Left lung (tissue), 10 donors: ENCODE measurements around the gene CENPV. TPM values are rescaled to one million over a fixed set of nuclear protein-coding genes. Genes with fewer than 3 reads are reported as not detected.
A peak's percentile ranks its signal among the peaks of the same experiment; 100 is the strongest.

Source experiments
- ATAC-seq: fragments of 200-7000 bp; cut with Tn5 transposase; one replicate; pipeline ENCODE4 v1.9.1; 2020; ENCODE audit warnings: moderate library complexity
- DNase-seq, 4 donors: peaks; one replicate each; pipeline ENCODE4 v3.0.0-alpha.2; 2013 to 2020
- H3K27ac ChIP-seq, 2 donors: fragments of 200-600 bp; sonication (generic) in 1 of 2; one replicate each; pipeline versions ENCODE4 v1.5.0 to v1.8.0; 2020 to 2021
- H3K27me3 ChIP-seq, 2 donors: fragments of 200-600 bp; sonication (generic) in 1 of 2; one replicate each; pipeline versions ENCODE4 v1.5.0 to v1.8.0; 2020 to 2021
- H3K36me3 ChIP-seq, 2 donors: fragments of 200-600 bp; sonication (generic) in 1 of 2; one replicate each; pipeline versions ENCODE4 v1.5.0 to v1.8.0; 2020 to 2021
- H3K4me1 ChIP-seq, 2 donors: fragments of 200-600 bp; one replicate each; pipeline ENCODE4 v1.8.0; 2021
- H3K4me3 ChIP-seq, 2 donors: fragments of 200-600 bp; sonication (generic) in 1 of 2; one replicate each; pipeline versions ENCODE4 v1.5.0 to v1.8.0; 2020 to 2021; ENCODE audit warnings: mild to moderate bottlenecking in 1 of 2
- H3K9me3 ChIP-seq, 2 donors: fragments of 200-600 bp; sonication (generic) in 1 of 2; one replicate each; pipeline versions ENCODE4 v1.5.0 to v1.8.0; 2020 to 2021
- CTCF ChIP-seq, 2 donors: fragments of 200-600 bp; sonication (generic) in 1 of 2; IDR thresholded peaks; one replicate each; pipeline versions ENCODE4 v1.5.0 to v1.8.0; 2021; ENCODE audit warnings: antibody characterized with exemption in 2 of 2
- intact Hi-C, 2 donors: fragments of 100-400 bp; cut with DNase I; formaldehyde crosslinking; loops; one replicate each; pipeline versions ENCODE4 v1.11.2 to v1.14.2; 2022
- polyA plus RNA-seq, 6 donors: library from polyadenylated mRNA; unstranded; fragments of 120-200 nt; gene quantifications; one replicate each; pipeline ENCODE4 v1.2.1, GENCODE V29; 2013; ENCODE audit not compliant: insufficient read length in 6 of 6
- total RNA-seq, 2 donors: library from RNA; stranded (reverse); fragmentation: NEBNext Ultra II Directional; extraction: Animal tissue kit (Norgen Biotek cat#: 25700); gene quantifications; one replicate each; pipeline ENCODE4 v1.2.1, GENCODE V29; 2021
- donor health status: DM: no; HTN: yes; CAD: no.
- donor health status: DM: no; HTN: no; CAD: no.

The CENPV gene
- total and polyA plus RNA-seq, 8 donors: 11.5 to 92.6 (median 76.4) TPM

- Histone ChIP-seq H3K9me3 (no peaks in the 10 kb centered on the region), H3K27me3 (no peaks in the 10 kb centered on the region), H3K36me3 (peaks cover 0 to 12% of the 10 kb centered on the region in 2 donors), H3K4me1 (no peaks in the 10 kb centered on the region), H3K4me3 (no peak overlapping the region), H3K27ac (no peak overlapping the region)
- intact Hi-C loops: no loop called here
- TF ChIP-seq CTCF (IDR thresholded peaks at IDR 0.05): no peak
- ATAC-seq: peak; percentile 30
- DNase-seq: peak in 1 of 4 donors; percentile 46
These were observed 48.4 kb downstream of the CENPV start for GRCh38 chr17:16304830-16305229.

DNA sequence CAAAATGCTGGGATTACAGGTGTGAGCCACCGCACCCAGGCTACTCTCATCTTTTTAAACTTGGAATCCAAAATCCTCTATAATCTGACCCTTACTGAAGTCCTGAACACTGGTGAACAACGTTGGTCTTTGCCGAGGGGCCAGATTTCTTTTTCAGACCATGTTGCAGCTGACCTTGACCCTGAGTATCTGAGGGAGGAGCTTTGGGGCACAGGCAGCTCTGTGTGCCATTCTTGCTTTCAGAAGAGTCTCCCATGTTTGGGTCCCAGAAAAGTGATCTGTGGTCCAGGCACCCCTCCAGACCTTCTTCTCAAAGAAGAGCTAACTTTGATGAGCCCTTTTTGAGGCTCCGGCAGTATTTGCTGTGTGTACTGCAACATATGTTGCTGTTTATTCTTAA lies 50.4 kb downstream of the CENPV start:
- TF ChIP-seq CTCF (IDR thresholded peaks at IDR 0.05): no peak
- DNase-seq: no peak
- no peaks in the 10 kb centered on the region for H3K27me3 ChIP-seq
- no peak overlapping the region for H3K4me3 ChIP-seq
- H3K4me1 ChIP-seq: no peaks in the 10 kb centered on the region
- H3K36me3 ChIP-seq: peaks cover 0 to 12% of the 10 kb centered on the region in 2 donors
- no peak overlapping the region for H3K27ac ChIP-seq
- intact Hi-C loops: no loop called here
- ATAC-seq: no peak
- H3K9me3 ChIP-seq: no peaks in the 10 kb centered on the region

DNA sequence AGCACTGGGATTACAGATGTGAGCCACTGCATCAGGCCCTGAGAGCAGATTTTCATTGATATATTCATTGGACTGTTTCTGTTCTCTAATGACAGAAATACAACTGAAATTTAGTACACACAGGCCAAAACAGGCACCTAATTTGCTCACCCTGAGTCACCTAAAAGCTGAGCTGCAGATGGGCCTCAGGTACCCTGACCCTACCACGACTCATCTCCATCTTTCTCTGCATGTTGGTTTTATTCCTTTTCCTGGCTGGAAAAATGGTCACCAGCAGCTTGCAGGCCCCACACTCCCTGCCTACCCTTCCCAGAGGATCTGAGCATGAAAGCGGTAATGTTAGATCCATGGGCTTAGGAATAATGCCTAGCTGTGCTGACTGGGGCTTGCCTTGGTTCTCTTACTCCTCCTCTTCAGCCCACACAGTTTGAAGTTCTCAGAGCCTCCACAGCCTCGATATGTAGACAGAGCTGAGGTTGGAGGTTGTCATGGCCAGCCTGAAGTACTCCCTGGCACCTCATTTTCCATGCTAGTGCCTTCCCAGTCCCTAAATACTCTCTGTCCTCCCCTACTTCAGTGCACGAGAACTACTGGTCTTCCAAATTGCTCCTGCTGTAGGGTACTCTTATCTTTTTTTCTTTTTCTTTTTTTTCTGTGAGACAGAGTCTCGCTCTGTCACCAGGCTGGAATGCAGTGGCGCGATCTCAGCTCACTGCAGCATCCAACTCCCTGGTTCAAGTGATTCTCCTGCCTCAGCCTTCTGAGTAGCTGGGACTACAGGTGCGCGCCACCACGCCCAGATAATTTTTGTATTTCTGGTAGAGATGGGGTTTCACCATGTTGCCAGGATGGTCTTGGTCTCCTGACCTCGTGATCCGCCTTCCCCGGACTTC lies 51.1 kb downstream of the CENPV start:
- ATAC-seq (peak; percentile 35), DNase-seq (peak in 2 of 4 donors; percentile 91 to 95)
- no peaks in the 10 kb centered on the region for H3K4me1 ChIP-seq
- no peaks in the 10 kb centered on the region for H3K9me3 ChIP-seq
- no peaks in the 10 kb centered on the region for H3K27me3 ChIP-seq
- intact Hi-C loops: no loop called here
- H3K27ac ChIP-seq: no peak overlapping the region
- H3K4me3 ChIP-seq: no peak overlapping the region
- H3K36me3 ChIP-seq: peaks cover 0 to 12% of the 10 kb centered on the region in 2 donors
- no peak for TF ChIP-seq CTCF (IDR thresholded peaks at IDR 0.05)

- no peak for TF ChIP-seq CTCF (IDR thresholded peaks at IDR 0.05)
These were observed 52.7 kb downstream of the CENPV start for GRCh38 chr17:16300554-16300953.

DNA sequence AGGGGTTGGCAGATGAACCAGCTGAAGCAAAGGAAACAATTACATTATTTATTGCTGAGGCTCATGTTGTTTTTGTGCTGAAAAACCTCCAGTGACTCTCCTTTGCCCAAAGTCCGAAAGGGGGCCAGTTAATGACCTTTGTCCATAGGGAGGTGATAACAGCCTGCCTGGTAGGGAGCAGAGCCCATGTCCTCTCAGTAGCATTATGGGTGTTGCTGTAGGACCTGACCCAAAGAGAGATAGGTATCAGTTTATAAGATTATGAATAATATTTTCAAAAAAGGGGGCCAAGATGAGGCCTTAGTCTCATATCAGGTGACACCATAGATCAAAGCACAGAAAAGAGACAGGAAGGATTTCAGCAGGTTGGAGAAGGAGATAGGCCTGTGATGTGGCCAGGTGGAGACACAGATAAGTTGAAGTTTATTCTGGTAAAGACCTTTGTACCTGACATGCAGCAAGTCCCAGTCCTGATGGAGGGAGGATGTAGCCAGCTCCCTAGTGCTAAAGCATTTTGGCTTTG lies 55.1 kb downstream of the CENPV start:
- H3K4me3 ChIP-seq: no peak overlapping the region
- TF ChIP-seq CTCF (IDR thresholded peaks at IDR 0.05): no peak
- DNase-seq: no peak
- H3K4me1 ChIP-seq: peaks cover 0 to 3% of the 10 kb centered on the region in 2 donors
- H3K36me3 ChIP-seq: peaks cover 0 to 12% of the 10 kb centered on the region in 2 donors
- no peak overlapping the region for H3K27ac ChIP-seq
- H3K9me3 ChIP-seq: no peaks in the 10 kb centered on the region
- no peaks in the 10 kb centered on the region for H3K27me3 ChIP-seq
- intact Hi-C loops: no loop called here
- ATAC-seq: no peak

More at GRCh38 chr17:16300554-16300953, 52.7 kb downstream of the CENPV start:
- DNase-seq (no peak), ATAC-seq (no peak)
- no peaks in the 10 kb centered on the region for H3K27me3 ChIP-seq
- intact Hi-C loops: no loop called here
- peaks cover 0 to 3% of the 10 kb centered on the region in 2 donors for H3K4me1 ChIP-seq
- H3K9me3 ChIP-seq: no peaks in the 10 kb centered on the region
- H3K36me3 ChIP-seq: peaks cover 0 to 12% of the 10 kb centered on the region in 2 donors
- no peak overlapping the region for H3K4me3 ChIP-seq
- H3K27ac ChIP-seq: no peak overlapping the region
